ENCODE measurements around the gene STK32B.
"Not testable (repeated sequence)": the region's sequence is repeated elsewhere in the genome, so short reads cannot be mapped to it uniquely, and the experiment has no call there.

The STK32B gene

DNA sequence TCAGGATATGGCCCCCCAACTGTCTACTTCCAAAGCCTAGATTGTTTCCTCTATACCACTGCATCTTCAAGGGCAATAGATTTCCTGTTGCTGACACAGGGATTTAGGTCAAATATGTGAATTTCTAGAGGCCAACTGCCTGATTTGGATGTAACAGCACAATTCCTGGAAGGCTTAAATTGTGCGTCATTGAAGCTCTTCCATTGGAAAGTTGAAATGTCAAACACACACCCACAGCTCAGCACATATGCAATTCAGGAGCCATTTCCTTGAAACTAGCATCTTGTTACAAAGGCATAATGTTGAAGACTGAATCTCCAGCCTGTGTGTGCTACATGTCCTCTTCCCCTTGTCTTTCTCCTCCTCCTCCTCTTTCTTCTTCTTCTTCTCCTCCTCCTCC, 158.6 kb downstream of the STK32B start:
- no peak for DNase-seq (ENCODE audit: low read depth)

DNA sequence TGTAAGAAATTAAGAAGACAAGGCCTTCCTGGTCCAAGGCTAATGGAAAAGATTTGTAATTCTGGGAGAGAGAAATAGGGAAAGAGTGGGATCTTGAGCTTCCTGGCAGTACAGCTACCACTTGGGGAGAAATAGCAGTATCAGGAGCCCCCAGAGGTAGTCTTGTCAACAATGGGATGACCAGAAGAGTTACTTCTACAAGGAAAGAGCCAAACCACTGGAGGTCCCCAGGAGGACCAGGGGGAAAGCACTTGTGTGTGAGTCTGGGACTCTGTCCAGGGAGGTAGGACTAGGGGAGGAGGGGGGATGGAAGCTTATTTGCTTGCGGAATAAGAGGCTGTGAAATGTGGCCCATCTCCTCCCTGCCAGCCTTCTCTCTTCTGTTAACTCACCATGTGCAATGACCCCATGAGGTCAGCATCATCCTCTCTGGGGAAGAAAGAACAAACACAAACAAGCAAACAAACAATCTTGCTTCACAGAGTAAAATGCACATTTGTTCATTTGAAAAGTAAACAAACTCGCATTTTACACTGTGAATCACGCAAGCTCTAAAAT, 160.1 kb downstream of the STK32B start:
- DNase-seq (ENCODE audit: low read depth), result no peak

DNA sequence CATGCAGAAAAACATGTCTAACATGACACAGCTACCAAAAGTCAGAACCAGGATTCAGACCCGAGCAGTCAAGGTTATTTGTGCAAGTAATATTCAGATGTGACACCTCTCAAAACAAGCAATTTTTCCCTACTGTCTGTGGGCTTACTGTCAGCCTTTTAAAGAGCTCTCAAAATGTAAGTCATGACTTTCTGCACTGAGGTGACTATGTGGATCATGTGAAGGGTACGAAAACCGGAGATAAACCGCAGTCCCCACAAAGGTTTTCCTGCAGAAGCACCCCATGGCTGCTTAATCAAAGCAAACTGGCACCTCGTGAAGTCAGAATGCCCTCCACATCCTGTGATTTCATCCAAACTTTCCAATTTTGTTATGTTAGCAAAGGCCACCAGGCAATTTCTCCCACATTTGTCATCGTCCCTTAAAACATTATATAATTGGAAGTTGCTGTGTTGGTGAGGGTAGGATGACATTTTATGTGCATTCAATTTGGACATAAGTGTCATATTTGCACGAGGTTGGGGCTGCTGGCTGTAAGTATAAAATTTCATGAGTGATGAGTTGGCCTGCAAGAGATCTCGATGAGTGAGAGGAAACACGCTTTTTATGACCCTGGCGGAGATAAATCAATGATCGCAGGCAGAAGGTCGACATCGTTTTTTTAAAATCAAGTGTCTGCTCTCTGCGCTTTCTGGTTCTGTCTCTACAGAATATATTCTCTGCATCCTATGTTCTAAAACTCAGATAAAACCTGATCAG, 161.2 kb downstream of the STK32B start:
- DNase-seq (ENCODE audit: low read depth), result no peak

DNA sequence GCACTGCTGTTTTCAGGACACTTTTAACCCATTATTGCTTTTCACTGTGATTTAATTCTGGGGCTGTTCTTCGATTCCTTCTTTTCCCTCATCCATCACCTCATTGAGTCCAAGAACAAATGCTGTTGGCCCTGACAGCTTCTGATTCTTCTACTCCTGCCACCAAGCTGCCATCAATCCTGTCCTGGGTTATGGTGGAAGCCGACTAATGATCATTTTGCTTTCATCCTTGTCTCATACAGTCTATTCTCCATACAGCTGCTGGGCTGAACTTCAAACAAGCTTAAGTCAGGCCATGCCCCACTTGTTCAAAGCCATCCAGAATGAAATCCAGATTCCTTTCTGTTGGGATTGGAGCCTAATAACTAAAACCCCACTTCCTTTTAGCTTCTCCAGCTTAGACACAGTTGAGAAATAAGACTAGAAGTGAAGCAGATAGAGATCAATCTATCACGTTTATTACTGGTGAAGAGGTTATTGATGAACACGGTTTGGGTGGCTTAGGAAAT, 161.9 kb downstream of the STK32B start:
- no peak for DNase-seq (ENCODE audit: low read depth)

DNA sequence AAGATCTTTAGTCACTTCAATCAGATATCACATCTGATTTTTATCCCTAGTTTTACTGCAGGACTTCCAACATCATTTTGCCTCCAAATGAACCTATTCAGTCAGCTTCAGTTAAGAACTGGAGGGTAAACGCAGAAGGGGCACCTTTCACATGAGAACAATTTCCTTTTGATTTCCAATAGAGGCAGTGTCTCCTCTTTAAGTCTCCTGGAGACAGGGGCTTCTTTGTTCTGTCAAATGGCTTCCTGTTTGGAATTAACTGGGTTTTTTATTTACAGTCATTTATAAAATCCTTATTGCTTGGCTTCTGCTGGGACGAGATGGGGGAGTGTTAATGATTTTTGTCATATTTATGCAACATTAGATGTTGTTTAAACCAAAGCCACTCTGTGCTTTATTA, 164.0 kb downstream of the STK32B start:
- DNase-seq (ENCODE audit: low read depth), result no peak

DNA sequence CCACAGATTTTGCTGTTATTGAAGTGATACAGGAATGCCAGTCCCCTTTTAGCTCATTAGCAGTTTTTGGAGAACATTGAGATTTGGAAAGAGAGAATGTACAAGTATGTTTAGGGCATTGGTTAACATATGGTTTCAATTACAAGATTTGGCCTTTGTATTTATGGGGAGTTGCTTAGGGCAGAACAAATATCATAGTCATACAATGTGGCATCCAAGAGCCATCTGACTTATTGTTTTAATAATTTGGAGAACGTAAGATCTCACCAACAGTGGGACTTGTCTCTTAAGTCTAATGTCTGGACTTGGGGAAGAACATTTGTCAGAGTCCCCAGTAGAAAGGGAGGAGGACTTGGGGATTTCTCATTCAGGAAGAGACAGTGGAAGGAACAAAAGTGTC, 166.1 kb downstream of the STK32B start:
- no peak for DNase-seq (ENCODE audit: low read depth)

DNA sequence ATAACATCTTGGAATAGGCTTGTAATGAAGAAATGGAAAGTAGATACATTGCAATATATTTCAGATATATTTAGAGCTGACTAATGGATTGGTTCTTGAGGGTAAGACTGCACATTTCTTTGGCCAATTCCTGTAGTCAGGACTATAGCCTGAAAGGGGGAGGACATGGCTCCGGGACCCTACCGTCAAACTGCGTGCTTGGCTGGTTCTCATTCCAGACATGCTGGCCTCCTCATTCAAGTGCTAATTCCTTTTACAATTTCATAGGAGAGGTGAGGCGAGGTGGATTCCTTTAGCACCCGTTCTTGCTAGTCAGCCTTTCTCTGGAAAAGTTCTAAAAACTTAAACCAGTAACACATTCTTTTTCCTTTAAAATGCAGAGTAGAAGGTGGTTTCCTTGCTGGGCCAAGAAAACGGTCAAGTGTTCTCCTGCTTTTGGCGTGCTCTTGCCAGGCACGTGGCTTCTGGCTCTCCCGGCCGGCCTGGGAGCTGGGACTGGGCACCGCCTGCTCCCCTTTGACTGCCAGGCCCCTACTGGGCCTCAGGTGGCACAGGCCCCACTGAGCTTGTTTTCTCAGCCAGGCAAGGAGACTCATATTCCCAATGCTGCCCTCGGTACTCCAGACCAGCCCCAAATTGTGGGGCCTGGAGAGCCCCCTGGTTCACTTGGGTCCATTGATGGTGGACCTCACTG, 167.2 kb downstream of the STK32B start:
- no peak for DNase-seq (ENCODE audit: low read depth)

DNA sequence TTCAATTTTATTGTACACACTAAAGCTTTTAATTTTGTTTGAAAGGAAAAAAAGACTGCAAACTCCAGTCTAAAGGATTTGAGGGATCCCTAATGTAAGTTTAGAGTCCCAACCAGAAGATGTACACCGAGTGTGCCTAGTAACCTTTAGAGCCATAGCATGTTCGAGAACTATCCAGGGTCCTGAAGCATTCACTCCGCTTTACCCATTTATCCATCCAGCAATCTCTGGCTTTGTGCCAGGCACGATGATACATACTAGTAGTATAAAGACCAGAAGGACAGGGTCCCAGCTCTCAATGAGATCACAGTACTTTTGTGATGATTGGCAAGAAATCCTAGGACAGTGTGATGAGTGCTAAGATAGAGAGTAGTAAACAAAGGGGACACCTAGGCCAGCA, 168.7 kb downstream of the STK32B start:
- DNase-seq (ENCODE audit: low read depth), result no peak

DNA sequence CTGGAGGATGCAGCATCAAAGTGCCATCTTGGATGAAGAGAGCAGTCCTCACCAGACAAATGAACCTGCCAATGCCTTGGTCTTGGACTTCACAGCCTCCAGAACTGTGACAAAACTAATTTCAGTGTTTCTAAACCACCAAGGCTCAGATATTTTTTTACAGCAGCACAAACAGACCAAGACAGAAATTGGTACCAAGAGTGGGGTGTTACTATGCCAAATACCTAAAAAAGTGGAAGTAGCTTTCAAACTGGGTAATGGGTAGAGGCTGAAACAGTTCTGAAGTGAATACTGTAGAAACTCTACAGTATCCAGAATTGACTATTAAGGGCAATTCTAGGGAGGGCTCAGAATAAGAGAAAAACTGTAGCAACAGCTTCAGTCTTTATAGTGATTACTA, 170.8 kb downstream of the STK32B start:
- no peak for DNase-seq (ENCODE audit: low read depth)

DNA sequence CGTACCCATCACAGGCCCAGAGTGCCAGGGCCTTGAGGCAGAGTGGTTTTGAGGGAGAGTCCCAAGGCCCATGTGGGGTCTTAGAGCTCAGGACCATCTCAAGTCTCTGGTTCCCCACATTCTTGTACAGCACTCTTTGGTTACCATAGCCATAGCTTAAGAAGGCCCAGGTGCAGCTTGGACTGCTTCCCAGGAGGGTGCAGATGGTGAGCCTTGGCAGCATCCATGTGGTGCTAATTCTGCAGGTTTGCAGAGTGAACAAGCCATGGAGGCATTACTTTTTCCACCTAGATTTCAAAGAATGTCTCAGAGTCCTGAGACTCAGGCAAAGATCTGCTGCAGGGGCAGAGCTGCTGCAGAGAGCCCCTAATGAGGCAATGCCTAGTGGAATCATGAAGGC, 171.7 kb downstream of the STK32B start:
- DNase-seq (ENCODE audit: low read depth), result no peak

DNA sequence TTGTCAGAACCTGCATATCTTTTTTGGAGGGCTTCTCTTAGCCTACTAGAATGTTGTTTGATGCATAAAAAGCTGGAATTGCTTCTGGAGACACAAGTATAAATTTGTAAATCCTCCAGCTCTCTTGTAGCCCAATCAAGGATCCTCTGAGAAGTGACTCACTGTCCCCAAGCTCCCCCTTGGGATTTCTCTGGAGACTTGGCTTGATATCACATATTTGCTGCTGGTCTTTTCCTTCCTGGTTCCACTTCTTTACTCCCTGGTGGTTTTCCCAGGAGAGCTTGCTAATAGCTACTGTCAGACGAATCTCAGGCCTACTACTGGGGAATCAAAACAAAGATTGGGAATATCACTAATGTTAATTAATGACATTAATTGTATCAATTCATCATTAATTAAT, 173.1 kb downstream of the STK32B start:
- no peak for DNase-seq (ENCODE audit: low read depth)

DNA sequence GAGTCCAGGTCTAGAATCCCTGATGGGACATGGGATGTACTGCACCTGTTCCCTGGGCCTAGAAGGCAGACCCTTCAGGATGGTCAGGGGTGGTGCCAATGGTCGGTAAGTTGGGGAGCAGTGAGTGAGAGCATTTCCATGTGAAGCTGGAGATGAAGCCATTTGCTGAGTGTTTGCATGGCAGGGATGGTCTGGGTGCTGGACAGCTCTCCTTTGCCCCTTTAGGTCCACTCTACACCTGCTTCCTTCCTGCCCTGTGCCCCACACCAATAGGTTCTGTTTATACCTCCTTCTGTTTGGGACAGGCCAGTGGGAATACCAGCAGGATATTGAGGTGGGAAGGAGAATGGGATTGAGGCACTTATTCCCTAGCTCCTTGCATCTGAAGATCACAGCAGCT, 181.3 kb downstream of the STK32B start:
- no peak for DNase-seq (ENCODE audit: low read depth)

DNA sequence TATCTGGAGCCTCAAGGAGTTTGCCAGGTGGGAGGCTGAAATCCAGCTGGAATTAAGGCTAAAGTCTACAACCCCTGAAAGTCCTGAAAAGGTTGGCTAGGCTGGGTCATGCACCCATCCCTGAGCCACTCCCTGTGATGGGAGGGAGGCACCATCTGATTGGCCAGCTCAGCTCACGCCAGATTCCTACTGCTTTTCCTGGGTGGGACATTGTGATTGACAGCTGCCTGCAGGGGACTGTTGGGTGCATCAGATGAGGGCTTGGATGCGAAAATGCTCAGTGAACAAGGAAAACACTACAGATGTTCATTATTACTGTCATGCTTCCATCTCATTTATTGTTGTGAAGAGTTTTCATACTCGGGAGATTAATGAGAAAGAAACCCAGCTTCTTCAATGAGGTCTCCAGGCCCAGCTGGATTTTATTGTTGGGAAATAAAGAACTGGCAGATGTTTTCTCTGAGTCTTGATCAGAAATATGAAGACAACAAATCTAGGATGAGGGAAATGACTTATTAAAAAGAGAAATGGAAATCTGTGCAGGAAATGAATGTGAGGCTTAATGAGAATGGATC, 185.9 kb downstream of the STK32B start:
- DNase-seq (ENCODE audit: low read depth), result no peak

DNA sequence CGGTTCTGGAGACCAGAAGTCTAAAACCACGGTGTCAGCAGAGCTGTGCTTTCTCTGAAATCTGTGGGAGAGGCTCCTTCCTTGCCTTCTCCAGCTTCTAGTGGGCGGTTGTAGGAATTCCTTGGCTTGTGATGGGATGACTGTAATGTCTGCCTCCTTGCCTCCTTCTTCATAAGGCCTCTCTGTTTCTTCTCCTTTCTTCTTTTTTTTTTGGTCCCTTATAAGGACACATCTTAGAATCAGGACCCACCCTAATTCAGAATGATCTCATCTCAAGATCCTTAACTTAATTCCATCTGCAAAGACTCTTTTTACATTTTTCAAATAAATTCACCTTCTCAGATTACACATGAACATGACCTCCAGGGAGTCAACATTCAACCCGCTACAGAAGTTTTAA, 186.9 kb downstream of the STK32B start:
- peak; percentile 50 for DNase-seq (ENCODE audit: low read depth)

DNA sequence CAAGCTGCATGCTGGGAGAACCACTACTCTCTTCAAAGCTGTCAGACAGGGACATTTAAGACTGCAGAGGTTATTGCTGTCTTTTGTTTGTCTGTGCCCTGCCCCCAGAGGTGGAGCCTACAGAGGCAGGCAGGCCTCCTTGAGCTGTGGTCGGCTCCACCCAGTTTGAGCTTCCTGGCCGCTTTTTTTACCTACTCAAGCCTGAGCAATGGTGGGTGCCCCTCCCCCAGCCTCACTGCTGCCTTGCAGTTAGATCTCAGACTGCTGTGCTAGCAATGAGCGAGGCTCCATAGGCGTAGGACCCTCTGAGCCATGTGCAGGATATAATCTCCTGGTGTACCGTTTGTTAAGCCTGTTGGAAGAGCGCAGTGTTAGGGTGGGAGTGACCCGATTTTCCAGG, 195.8 kb downstream of the STK32B start:
- DNase-seq (ENCODE audit: low read depth), result not testable (repeated sequence)

DNA sequence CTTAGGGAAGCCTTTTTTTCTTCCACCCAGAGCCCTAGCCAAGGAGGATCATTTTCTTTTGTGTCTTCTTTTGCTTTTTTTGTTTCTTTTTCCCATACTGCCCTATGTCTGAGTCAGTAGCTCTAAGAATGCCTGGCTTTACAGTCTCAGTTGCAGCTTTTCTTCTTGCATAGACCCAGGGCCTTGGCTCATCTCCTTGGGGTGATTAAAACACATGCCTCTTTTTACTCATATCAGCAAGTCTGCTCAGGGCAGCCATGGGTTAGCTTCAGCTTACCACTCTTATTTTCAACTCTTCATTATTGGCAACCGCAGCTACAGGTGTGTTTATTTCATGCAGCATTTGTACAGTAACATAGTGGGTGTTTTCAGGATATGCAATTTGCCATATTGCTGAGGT, 196.5 kb downstream of the STK32B start:
- no peak for DNase-seq (ENCODE audit: low read depth)

DNA sequence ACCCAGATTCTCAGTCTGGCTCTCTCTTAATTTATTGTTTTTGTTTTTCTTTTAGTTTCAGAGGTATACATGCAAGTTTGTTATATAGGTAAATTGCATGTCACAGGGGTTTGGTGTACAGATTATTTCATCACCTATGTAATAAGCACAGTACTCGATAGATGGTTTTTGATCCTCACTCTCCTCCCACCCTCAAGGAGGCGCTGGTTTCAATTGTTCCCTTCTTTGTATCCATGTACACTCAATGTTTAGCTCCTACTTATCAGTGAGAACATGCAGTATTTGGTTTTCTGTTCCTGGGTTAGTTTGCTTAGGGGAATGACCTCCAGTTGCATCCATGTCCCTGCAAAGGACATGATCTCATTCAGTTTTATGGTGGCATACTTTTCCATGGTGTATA, 198.4 kb downstream of the STK32B start:
- no peak for DNase-seq (ENCODE audit: low read depth)

DNA sequence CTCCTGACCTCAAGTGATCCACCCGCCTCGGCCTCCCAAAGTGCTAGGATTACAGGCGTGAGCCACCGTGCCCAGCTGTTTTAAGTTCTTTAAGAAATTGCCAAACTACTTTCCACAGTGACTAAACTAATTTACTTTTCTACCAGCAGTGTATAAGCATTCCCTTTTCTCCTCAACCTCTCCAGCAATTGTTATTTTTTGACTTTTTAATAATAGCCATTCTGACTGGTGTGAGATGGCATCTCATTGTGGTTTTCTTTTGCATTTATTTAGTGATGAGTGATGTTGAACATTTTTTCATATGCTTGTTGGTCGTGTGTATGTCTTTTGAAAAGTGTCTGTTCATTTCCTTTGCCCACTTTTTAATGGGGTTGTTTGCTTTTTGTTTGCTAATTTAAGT, 199.3 kb downstream of the STK32B start:
- DNase-seq (ENCODE audit: low read depth), result not testable (repeated sequence)

DNA sequence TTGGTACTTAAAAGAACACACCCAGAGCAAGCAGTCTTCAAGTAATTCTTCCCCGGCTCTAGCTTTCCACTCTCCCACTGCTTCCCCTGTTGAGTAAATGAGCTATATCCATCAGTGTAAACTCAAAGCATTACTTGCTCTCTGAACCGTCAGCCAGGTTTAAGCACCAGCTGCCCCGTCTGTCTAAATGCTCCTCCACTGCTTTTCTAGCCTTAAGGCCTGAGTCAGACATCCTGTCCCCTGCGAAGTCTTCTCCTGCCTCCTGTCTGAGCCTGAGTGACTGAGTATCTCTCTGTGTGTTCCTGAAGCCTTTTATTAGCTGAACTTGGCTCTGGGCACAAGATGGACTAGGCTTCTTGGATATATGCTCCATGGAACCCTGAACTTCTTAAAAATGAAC, 205.1 kb downstream of the STK32B start:
- no peak for DNase-seq (ENCODE audit: low read depth)

DNA sequence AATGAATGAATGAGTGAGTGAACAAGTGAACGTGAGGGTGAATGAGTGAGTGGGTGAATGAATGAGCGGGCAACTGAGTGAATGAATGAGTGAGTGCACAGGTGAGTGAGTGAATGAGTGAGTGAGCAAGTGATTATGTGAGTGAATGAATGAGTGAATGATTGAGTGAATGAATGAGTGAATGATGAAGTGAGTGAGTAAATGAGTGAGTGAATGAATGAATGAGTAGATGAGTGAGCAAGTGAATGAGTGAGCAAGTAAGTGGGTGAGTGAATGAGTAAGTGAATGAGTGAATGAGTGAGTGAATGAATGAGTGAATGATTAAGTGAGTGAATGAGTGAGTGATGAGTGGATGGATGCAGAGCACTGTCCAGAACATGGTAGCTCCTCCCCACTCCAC, 205.8 kb downstream of the STK32B start:
- DNase-seq (ENCODE audit: low read depth), result no peak

DNA sequence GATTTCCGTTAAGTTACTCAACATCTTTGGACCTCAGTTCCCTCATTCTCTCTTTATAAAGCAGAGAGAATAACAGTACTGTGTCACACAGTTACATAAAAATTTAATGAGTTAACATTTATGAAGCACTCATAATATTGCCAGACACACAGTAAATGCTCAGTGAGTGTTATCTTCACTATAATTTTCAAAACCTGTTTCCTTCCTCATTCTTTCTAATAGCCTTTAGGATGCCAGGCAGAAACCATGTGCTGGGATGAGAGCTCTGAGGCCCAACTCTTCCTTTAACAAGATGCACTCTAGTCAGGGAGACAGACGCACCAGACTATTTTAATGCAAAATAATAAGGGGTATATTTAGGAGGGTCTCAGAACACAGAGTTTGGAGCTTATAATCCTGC, 208.2 kb downstream of the STK32B start:
- no peak for DNase-seq (ENCODE audit: low read depth)

DNA sequence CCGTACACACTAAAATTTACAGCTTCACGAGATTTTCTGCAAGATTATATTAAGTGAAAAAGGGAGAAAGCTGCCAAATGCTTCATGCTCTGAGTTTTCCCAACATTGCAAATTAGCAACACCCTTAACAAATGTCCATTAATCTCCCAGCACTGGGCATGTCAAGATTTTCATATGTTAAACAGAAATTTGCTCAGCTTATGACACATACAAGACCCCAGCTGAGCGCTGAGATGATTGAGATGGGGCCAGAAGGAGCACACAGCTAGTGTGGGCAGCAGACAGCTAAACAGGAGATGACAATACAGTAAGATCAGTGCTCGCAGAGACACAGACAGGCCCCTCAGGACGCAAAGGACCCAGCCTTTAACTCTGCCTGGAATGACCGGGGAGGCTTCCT, 208.8 kb downstream of the STK32B start:
- no peak for DNase-seq (ENCODE audit: low read depth)

DNA sequence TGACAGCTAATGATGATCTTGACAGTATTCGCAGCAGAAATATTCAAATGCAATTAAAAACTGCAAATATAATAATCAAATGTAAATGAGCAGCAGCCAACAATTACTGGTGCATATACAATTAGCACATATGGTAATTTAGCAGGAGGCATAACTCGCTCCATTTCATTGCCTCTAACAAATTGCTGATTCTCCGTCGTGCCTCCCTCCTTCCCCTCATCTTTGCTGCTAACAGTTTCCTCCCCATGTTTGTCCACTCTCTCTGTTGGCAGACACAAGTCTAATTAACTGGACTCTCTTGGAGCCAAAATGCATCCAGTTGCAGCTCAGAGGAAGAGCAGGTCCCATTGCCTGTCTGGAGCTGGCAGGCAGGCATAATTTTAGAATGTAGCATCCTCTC, 210.6 kb downstream of the STK32B start:
- no peak for DNase-seq (ENCODE audit: low read depth)
